GM04503 (cell line): ENCODE measurements around the gene KHDC1.
"Not testable (repeated sequence)": the region's sequence is repeated elsewhere in the genome, so short reads cannot be mapped to it uniquely, and the experiment has no call there.

Source experiments
- DNase-seq: peaks from one replicate; pipeline ENCODE4 v3.0.0-alpha.2; 2012; ENCODE audit warnings: low read depth

KHDC1 gene, protein sequence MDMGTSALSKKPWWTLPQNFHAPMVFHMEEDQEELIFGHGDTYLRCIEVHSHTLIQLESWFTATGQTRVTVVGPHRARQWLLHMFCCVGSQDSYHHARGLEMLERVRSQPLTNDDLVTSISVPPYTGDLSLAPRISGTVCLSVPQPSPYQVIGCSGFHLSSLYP

DNA sequence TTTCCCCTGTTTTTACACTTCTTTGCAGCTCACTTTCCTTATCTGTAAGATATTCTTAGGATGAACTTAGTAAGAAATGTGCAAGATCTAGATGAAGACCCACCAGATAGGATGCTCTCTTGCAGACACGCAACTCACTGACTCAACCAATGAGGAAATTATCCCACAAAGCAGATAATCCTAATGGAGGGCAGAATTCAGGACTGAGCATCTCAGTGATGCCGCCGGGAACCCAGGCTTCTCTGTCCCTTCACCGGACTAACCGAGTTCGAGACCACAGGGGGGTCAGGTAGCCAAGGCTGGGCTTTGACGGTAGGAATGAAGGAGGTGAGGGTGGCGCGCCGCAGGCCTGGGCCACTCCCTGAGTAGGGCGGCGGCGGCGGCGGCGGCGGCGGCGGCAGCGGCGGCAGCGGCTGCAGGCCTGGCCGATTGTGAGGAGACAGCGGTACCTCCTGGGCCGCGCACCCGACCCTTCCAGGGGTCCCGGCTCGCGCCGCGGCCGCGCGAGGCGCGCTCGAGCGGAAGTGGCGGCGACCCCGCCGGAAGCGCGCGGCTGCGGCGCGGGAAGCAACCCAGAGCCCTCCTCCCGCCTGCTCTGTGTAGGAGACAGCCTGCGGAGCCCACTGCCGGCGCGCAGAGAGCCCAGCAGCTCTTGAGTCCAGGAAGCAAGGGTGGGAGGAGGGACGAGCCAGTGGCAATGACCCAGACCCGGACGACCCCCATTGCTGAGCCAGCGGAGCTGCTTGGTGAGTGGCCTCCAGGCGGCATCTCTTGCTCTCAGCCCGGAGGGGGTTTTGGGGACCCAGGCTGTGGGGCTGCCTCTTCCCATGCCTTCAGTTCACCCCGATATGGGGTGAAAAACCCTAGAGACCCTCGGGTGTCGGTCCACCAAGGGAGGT lies at the start of gene KHDC1:
Gene KHDC1, minus strand, starts transcription at position 526 of the 899 bp plus-strand sequence. CDS start 20,679 bp downstream, outside the sequence.
- DNase-seq: peak; percentile 18

DNA sequence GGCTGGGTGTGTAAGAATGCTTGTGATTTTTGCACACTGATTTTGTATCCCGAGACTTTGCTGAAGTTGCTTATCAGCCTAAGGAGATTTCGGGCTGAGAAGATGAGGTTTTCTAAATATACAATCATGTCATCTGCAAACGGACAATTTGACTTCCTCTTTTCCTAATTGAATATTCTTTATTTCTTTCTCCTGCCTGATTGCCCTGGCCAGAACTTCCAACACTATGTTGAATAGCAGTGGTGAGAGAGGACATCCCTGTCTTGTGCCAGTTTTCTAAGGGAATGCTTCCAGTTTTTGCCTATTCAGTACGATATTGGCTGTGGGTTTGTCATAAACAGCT lies 47.5 kb upstream of the KHDC1 start:
- not testable (repeated sequence) for DNase-seq

DNA sequence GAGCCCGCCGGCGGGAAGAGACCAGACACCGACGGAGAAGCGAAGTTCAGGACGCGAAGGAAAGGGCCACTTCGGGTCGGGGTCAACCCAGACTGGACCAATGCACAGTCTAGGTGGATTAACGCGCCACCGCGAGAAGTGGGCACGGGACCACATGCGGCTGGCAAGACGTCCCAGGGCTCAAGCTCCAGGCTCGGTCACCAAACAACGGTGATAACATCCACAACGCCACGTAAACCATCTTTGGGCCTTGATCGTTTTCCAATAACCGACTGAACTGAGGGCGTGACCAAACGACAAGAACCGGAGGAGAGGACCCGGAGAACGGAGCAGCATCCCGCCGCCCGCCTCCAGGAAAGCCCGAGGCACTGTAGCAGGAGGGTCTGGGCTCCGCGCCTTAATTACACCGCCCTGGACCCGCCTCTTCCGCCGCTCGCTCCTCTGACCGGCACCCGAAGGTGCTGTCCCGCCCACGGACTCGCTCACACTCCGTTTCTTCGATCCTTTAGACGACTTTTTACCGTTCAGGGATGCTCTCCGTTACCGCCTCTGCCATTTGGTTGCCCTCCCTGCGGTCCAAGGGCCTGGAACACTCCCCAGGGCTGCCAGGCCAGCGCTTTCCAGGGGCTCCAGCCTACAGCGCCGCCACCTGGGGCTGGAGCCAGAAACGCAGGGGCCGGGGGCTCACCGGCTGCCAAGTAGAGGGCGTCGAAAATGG lies 46.9 kb upstream of the KHDC1 start:
- peak; percentile 18 for DNase-seq

DNA sequence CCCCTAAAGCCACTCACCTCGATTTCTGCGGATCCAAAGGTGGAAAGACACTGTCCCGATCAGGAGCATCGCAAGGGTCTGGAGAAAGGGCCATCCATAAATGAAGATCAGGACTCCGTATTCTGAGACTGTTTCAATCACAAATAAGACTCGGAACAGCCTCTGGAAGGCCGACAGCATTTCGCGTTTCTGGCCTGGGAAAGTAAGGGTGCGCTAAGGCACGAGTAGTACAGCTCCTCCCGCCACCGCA lies 46.5 kb upstream of the KHDC1 start:
- DNase-seq: no peak

DNA sequence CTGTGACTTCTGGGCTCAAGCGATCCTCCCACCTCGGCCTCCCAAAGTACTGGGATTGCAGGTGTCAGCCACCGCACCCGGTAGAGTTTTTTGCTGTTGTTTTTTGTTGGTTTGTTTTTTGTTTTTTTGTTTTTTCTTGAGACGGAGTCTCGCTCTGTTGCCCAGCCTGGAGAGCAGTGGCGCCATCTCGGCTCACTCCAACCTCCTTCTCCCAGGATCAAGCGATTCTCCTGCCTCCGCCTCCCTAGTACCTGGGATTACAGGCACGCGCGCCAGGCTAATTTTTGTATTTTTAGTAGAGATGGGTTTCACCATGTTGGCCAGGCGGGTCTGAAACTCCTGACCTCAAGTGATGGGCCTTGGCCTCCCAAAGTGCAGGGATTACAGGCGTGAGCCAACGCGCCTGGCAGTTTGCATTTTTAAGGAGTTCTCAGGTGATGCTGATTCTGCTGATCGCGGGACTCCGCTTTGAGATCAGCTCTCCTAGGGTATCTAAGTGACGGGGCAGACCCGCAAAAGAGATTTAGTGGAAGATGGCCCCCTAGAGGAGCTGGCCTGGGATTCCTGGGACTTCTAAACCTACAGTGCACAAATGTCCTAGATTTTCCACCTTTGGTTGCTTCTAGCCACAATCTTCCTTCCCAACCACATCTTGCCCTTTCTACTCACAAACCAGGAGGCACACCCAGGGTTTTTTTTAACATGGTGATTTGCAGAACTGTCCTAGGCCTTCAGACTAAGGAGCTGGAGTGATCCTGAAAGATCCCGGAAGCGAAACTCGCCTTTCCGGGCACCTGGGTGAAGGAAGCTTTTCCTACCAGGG lies 45.9 kb upstream of the KHDC1 start:
- no peak for DNase-seq

DNA sequence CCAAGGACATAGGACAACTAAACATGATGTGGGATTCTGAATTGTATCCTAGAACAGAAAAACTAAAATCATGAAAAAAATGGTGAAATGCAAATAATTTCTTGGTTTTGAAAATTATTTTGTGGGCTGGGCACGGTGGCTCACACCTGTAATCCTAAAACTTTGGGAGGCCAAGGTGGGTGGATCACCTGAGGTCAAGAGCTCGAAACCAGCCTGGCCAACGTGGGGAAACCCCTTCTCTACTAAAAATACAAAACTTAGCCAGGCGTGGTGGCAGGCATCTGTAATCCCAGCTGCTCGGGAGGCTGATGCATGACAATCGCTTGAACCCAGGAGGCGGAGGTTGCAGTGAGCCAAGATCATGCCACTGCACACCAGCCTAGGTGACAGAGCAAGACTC lies 40.8 kb upstream of the KHDC1 start:
- DNase-seq: not testable (repeated sequence)

DNA sequence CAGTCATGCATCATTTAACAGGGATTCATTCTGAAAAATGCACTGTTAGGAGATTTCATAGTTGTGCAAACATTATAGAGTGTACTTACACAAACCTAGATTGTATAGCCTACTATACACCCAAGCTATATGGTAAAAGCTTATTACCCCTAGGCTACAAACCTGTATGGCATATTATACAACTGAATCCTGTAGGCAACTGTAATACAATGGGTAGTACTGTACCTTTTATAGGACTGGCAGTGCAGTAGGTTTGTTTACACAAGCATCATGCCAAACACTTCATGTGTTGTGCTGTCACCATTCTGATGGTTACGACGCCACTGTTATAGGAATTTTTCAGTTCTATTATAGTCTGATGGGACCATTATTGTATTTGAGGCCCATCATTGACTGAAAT lies 39.3 kb upstream of the KHDC1 start:
- DNase-seq: no peak

DNA sequence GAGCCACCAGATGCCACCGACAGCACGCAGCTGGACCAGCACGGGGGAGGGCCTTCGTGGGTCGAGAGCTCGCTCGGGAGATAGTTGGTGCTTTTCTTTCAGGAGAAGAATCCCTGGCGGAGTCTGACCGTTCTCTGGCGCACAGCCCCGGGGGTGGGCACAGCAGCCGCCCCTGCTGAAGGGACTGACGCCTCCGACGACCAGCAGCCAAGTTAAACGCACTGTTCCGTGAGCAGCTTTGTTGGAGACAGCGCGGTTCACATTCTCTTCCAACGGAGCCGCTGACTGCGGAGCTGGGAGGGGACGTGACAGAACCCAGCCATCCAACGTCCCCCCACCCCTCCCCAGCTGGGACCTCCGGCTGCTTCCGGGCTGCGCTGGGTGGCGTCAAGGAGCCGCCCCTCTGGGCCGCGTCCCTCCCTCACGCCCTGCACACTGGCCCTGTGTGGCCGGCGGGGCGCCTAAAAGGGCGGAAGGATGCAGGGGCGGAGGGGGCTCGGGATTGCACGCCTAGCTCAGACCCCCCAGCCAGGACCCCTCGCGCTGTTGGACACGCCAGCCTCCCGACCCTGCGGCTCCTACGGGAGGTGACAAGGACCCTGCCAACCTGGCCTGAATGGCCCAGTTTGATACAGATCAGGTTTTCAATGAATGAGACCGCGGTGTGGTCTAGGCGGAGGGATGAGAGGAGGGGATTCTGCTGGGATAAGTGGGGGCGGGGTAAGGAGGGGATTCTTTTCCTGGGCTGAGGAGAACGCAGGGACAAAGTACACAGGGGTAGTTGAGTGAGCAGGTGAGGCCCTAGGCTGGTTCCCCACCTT lies 36.4 kb upstream of the KHDC1 start:
- DNase-seq: no peak

DNA sequence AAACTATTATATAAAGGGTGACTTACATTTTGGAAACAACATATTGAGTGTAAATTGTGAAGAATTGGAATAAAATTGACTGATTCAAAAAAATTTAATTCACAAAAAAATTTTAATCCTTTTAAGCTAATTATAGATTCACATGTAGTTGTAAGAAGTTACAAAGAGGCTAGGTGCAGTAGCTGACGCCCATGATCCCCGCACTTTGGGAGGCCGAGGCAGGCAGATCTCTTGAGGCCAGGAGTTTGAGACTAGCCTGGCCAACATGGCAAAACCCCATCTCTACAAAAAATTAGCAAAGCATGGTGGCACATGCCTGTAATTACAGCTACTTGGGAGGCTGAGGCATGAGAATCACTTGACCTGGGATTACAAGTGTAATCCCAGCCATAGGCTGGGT lies 30.3 kb upstream of the KHDC1 start:
- no peak for DNase-seq

DNA sequence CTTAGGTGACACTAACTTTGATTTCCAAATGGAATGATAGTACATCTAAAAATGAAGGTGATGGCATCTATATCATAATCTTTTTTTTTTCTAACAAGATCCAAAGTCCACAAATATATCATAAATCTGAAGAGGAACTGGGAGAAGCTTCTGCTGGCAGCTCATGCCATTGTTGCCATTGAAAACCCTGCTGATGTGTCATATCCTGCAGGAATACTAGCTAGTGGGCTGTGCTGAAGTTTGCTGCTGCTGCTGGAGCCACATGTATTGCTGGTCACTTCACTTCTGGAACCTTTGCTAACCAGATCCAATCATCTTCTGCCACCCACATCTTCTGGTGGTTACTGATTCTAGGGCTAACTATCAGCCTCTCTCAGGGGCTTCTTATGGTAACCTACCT lies 27.4 kb upstream of the KHDC1 start:
- no peak for DNase-seq

DNA sequence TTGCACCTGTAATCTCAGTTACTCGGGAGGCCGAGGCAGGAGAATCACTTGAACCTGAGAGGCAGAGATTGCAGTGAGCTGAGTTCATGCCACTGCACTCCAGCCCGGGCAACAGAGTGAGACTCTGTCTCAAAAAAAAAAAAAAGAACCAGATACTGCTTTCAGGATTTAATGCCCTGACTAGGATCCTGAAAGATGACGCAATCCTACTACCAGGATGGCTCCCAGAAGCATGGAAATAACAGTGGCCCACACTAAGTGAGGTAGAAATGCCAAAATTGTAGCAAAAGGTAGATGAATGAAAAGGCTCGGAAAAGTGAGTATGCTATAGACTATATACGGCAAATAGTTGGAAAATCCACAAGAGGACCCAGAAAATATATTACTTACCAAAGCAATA lies 23.8 kb upstream of the KHDC1 start:
- no peak for DNase-seq

DNA sequence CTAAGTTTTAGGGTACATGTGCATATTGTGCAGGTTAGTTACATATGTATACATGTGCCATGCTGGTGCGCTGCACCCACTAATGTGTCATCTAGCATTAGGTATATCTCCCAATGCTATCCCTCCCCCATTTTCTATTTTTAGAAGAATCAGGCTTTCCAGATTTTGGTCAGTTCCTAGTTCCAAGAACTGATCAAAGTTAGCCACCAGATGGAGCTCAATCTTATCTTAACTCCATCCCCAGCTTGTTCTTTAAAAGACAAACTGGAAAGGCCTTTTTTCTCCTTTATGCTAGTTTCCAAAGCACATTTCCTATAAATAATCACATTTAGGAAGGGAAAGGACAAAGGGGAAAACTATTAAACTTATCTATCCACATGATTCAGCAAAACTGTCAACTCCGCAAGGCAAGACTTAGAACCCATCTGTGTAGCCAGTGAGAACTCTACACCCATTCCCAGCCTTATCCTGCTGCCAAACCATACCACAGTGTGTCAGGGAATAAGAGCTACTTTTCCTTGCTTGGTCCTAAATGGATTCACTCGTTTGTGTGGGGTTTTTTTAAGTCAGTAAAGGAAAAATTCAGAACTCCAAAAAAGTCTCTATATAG lies 22.8 kb upstream of the KHDC1 start:
- peak; percentile 27 for DNase-seq

DNA sequence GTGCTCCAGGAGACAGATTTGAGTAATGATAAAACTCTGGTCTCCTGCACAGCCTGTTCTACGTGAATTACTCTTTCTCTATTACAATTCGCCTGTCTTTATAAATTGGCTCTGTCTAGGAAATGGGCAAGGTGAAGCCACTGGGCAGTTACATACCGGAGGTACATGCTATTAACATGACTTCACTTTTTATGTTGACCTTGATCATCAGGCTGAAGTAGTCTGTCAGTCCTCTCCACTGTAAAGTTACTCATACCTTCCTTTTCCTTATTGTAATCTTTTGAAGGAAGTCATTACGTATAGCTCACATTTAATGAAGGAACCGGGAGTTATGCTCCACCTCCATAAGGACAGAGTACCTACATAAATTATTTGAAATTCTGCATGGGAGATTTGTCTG lies 19.9 kb upstream of the KHDC1 start:
- no peak for DNase-seq

DNA sequence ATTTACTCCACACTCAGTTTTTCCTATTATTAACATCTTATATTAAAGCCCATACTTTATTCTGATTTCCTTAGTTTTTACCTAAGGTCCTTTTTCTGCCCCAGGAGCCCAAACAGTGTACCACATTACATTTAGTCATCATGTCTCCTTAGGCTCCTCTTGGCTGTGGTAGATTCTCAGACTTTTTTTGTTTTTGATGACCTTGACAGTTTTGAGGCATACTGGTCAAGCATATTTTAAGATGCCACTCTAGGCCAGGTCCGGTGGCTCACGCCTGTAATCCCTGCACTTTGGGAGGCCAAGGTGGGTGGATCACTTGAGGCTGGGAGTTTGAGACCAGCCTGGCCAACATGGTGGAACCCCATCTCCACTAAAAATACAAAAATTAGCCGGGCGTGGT lies 18.7 kb upstream of the KHDC1 start:
- not testable (repeated sequence) for DNase-seq

DNA sequence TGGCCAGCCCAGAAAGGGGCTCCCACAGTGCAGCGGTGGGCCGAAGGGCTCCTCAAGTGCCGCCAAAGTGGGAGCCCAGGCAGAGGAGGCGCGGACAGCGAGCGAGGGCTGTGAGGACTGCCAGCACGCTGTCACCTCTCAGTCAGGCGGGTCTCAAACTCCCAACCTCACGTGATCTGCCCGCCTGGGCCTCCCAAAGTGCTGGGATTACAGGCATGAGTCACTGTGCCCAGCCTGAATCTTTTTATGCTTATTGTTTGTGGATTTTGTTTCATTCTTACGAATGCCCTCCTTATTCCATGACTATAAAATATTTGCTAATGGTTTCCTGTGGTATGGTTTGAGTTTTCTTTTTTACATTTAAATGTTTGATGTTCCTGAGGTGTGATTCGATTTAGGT lies 6.3 kb upstream of the KHDC1 start:
- DNase-seq: not testable (repeated sequence)

DNA sequence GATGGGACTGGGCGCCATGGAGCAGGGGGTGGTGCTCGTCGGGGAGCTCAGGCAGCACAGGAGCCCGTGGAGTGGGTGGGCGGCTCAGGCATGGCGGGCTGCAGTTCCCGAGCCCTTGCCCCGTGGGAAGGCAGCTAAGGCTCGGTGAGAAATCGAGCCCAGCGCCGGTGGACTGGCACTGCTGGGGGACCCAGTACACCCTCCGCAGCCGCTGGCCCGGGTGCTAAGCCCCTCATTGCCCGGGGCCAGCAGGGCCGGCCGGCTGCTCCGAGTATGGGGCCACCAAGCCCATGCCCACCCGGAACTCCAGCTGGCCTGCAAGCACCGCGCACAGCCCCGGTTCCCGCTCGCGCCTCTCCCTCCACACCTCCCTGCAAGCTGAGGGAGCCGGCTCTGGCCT lies 5.9 kb upstream of the KHDC1 start:
- DNase-seq: not testable (repeated sequence)

DNA sequence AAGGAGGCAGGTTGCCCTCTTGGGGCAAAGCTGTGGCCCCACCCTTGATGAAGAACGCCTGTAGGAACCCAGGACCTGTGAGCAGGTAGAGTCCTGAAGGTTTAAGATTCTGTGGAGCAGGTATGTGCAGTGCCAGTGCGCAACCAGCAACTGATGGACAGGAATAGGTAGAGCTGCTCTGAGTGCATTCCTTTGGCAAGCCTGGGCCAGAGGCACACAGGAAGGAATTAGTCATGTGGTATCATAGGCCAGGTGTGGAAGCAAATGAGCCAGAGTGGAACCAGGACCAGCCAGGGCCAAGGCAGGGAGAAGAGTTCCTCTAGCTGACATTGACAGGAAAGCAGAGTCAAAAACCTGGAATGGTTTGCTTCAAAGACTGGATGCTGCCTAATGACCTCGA lies 1.4 kb upstream of the KHDC1 start:
- no peak for DNase-seq

DNA sequence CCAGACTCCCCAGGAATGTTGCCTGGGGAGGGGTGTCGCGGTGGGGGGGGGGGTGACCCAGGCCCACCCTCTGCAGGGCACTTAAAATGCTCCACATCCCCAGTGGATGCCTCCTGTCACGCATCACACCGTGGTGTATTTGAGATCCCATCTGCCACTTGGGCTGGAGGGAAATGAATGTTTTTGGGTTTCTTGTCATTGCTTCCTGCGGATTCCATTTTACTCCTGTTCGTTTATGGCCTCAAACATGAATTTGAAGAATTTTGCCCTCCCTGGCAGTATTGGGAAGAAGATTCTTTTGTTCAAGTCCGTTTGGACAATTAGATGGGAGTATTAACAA lies 544 bp upstream of the KHDC1 start:
- DNase-seq: no peak

DNA sequence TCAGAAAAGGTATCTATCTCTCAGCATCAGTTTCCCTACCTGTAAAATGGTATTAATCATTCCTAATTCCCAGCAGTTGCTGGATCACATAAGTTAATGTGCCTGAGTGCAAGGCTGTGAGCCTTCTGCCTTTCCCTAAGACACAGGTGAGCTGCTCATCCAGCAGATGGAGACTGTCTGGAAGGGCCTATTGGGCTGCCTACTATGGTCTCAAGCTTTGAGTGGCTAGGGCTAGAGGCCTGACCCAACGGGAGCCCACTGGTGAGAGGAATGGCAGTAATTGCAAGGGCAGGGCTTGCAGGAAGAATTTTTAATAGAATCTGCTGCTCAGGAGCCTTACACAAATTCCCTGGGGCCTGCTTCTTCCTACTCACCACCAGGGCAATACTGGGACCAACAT lies 4.3 kb downstream of the KHDC1 start:
- no peak for DNase-seq

DNA sequence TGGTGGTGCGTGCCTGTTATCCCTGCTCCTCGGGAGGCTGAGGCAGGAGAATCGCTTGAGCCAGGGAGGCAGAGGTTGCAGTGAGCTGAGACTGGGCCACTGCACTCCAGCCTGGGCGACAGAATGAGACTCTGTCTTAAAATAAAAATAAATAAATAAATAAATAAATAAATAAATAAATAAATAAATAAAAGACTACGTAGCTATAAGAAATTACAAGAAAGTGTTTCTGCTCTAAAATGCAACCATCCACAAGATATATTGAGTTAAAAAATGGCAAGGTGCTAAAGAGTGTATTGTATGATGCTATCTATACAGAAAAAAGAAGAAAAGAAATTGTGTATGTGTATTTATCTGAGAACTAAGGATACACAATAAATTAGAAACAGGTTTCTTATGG lies 8.7 kb downstream of the KHDC1 start:
- DNase-seq: not testable (repeated sequence)

DNA sequence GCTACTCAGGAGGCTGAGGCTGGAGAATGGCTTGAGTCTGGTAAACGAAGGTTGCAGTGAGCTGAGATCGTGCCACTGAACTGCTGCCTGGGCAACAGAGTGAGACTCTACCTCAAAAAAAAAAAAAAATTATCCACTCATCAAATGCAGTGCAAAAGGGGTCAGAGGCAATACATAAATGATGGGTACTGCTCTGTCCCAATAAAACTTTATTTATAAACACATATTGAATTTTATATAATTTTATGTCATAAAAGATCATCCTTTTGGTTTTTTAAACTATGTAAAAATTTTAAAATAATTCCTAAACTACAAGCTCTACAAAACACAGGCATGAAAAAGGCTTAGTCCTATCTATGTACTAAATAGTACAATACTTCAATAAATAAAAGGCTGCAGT lies 10.3 kb downstream of the KHDC1 start:
- DNase-seq: no peak
